HK-2 (cell line): ENCODE measurements around the gene ST3GAL6.

ENCODE experiments used
- DNase-seq: peaks from one replicate; pipeline ENCODE4 v3.0.0-alpha.2; 2018; ENCODE audit not compliant: unreplicated experiment

ST3GAL6 gene

GRCh38 chr3:98739266-98739665 is 23.9 kb upstream of the ST3GAL6 start:
- no peak for DNase-seq

DNA sequence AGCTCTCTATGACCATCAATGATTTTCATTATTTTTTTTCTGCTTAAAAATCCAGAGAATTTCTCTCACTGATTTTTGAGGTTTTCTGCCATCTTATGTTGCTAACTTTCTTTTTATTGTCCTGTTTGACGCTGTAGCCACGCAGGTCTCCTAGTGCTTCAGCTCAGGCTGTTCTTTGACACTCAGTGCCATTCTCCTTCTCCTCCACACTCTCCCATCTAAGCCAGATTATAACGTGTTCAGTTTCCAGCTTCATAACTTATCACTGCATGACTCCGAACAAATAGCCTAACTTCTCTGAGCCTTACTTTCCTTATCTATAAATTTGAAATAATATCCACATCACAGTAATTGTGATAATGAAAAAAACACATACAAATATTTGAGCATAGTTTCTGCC is 22.8 kb upstream of the ST3GAL6 start:
- no peak for DNase-seq

DNA sequence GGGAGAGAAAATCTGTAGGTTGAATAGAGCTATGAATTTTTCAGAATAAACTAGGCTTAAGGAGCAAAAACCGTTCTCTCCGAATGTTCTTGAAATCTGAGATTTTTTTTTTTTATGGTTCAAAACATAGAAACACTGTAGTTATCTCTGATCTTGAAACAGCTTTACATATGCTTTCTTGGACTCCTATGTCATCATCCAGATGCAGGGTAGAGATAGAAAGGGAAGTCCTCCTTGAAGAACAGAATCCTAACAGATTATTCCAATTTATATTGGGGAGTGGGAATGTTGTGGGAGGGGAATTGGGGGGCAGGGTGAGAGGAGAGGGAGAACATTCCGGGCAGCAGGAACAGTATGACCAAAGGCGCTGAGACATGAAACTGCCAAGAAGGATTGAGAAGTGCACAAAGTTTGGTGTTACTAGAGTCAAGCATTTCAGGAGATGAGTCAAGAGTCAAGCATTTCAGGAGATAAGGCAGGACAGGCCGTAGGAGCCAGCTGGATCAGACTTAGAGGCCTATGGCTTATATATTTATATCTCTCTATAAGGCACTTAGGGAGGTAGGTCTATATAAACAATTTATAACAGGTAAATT is 21.9 kb upstream of the ST3GAL6 start:
- peak; percentile 6 for DNase-seq

DNA sequence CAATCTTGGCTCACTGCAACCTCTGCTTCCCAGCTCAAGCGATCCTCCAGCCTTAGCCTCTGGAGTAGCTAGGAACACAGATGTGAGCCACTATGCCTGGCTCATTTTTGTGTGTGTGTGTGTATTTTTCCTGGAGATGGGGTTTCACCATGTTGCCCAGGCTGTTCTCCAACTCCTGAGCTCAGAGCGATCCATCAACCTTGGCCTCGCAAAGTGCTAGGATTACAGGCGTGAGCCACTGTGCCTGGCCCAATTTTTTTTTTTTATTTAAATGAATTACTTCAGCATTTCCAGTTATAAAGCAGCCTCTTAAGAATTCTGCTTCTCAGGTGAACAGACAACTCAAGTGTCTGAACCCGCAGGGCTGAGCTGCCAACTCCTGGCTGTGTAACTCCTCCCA is 20.1 kb upstream of the ST3GAL6 start:
- DNase-seq = no peak

GRCh38 chr3:98744283-98744682 is 18.9 kb upstream of the ST3GAL6 start:
- no peak for DNase-seq

DNA sequence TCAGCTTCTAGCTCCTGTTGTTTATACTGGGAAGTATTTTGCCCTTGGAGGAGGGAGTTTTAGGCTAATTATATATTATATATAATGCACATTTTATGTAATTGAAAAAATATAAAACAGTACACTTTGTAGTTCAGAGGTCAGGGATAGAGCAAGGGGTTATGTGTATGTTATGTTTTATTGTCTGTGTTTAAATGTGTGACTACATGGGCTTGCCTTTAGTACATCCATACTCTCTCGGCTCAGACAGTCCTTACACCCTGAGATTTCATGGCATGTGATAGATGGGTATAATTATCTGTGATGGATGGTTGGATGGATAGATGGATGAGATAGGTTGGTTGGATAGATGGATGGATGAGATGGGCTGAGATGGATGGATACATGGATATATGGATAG is 17.4 kb upstream of the ST3GAL6 start:
- DNase-seq = no peak

DNA sequence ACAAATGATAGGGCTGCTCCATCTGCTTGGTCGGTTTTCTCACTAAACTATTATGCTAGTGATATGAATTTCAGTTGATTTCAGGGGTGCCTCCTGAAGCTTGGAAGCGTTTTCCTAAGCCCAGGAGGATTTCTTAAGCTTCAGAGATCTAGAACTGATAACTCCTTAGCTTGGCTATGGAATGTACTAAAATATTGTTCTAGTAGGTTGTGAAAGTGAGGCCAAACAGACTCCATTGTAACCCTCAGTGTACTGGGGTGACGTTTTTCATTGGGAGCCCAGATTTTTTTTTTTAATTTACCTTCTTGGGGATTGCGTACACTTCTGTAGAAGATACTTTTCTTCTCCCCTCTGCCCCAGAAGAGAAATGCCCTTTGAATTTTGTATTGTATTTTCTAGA is 17.0 kb upstream of the ST3GAL6 start:
- no peak for DNase-seq

- no peak for DNase-seq
These were observed 16.3 kb upstream of the ST3GAL6 start for GRCh38 chr3:98746882-98747281.

- no peak for DNase-seq
These were observed 12.7 kb upstream of the ST3GAL6 start for GRCh38 chr3:98750276-98750919.

GRCh38 chr3:98754483-98754882 is 8.7 kb upstream of the ST3GAL6 start:
- no peak for DNase-seq

DNA sequence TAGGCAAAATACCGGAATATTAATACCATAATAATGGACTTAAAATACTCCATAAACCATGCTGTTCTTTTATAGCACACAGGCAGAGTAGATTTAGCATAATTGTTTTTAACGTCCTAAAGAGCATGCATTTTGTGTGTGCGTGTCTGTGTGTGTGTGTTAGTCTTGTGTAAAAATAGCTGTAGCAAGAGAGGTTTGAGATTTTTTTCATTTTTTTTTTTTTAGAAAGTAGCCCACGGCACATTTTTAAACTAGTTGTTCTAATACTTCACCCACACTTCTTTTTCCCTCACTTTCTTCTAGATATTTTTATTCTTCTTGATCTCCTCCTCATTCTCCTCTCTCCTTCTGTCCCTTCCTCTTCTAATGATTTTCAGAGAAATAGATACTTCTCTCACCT is 7.5 kb upstream of the ST3GAL6 start:
- no peak for DNase-seq

GRCh38 chr3:98759629-98760028 is 3.5 kb upstream of the ST3GAL6 start:
- no peak for DNase-seq

- no peak for DNase-seq
These were observed 1.4 kb upstream of the ST3GAL6 start for GRCh38 chr3:98761643-98762229.

GRCh38 chr3:98763819-98764418 is 779 bp downstream of the ST3GAL6 start:
- DNase-seq = no peak

- DNase-seq = no peak
These were observed 1.3 kb downstream of the ST3GAL6 start for GRCh38 chr3:98764472-98764884.

- DNase-seq = no peak
These were observed 2.6 kb downstream of the ST3GAL6 start for GRCh38 chr3:98765721-98766120.

- no peak for DNase-seq
These were observed 3.8 kb downstream of the ST3GAL6 start for GRCh38 chr3:98766924-98767323.

DNA sequence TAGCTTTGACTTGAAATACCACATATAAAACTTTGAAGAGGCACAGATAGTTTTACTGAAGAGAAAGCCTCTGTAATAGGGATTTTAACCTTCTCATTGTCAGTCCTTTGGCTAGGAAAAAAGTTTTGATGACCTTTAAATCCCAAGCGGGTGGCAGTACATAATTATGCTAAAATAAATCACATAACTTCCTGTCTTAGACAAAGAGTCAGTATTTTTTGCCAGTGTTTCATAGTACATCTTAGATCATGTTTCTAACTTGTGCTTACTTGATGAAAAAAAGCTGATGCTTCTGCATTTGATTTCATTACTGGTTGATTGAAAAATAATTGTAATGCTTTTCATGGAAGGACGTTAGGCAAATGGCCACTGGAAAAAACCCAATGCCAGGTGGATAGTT is 5.8 kb downstream of the ST3GAL6 start:
- DNase-seq = no peak

DNA sequence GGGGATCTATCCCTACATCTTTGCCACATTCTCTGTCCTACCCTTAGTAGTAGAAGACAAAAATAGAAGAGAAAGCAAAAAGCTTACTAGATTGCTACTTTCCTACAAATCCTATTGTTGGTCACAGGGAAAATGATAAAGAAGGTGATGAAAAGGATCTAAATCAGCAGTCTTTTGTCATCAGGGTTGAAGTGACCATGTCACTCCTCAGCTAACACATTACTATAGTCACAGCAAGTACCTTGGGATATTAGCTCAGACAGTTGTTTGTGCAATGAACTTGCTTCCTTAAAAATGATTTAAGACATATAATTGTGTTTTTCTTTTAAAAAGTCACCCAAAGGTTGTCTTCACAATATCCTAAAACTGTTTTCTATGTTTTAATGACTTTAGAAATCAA is 6.3 kb downstream of the ST3GAL6 start:
- DNase-seq = no peak

DNA sequence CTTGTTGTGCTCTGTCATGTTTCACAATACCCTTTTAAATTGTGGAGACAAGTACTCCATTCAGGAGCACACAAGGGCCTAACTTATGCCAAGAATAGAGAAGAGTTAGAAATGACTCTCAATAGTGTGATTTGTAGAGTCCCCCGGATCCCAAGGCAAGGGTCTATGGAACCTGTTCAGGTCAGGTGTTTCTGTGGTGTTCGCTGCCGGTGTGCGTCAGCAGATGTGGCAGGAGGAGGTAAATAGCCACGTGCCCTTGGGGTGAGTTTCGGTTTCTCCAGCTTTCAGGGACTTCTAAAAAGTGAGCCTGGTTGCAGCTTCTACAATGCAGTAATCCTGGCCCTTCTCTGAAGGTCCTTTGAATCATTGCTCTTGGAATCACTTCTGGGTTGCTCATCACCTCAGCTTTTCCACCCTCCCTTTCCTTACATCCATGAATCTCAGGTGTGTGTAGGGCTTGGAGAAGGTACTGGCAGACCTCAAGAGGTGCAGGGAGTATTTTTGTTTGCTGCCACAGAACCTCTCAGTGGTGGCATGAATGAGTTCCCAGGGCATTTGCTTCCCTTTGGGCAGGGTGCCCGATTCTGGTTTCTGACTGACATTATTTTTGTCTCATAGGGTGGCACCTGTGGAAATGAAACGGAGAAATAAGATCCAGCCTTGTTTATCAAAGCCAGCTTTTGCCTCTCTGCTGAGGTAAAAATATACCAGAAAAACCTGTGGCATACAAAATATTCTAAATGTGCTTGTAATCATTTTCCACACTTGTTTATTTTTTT is 7.3 kb downstream of the ST3GAL6 start:
- no peak for DNase-seq

GRCh38 chr3:98772022-98772421 is 8.9 kb downstream of the ST3GAL6 start:
- no peak for DNase-seq

DNA sequence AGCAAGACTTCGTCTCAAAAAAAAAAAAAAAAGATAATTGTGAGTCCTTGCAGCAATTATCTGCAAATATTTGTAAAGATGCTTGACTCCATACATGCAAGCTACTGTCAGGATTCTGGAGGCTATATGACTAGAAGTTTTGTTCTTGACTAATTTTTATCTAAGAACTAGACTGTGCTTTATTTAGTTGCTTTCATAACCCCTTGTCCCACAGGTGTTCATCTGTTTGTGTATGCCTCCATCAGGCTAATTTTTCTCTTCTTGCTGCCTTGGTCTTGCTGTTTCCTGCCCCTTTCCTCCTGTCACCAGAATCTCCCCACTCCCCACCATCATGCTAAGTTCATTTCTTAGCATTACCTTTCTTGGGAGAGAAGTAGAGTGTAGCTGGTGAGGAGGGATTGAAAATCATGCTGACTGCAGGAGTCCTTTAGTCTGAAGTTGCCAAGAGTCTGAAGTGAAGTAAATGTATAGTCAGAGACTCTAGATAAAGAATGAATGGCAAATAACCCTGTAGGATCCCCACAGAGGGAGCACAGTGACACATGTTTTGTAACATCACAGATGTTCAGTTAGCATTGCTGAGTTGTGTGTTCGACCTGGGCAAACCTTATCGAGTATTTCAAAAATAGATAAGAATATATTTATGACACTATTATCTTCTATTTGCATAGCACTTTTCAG is 12.5 kb downstream of the ST3GAL6 start:
- no peak for DNase-seq
